Measurements from ENCODE around the gene ZNF624.

Gene ZNF624

GRCh38 chr17:16589097-16589969, 64.3 kb downstream of the ZNF624 start:
- TF ChIP-seq REST (IDR thresholded peaks at IDR 0.05; ENCODE audit: insufficient read depth in 1 of 2, low read depth in 2 of 2, low read length in 2 of 2) (no peak), SIN3A (IDR thresholded peaks at IDR 0.05; ENCODE audit: borderline replicate concordance, insufficient read depth, low read length) (no peak), POLR2AphosphoS5 (IDR thresholded peaks at IDR 0.05; ENCODE audit: low read depth, low read length) (peak; percentile 56; the same call in 1 of the 2 replicates), FOXP2 (optimal IDR thresholded peaks at IDR 0.05; ENCODE audit: borderline replicate concordance, extremely low read depth, extremely low read length, insufficient read depth) (peak; percentile 62), TAF1 (IDR thresholded peaks at IDR 0.05; ENCODE audit: borderline replicate concordance, insufficient read depth, low read length) (no peak)

- TF ChIP-seq POLR2AphosphoS5 (IDR thresholded peaks at IDR 0.05; ENCODE audit: low read depth, low read length) (no peak), SIN3A (IDR thresholded peaks at IDR 0.05; ENCODE audit: borderline replicate concordance, insufficient read depth, low read length) (no peak), TAF1 (IDR thresholded peaks at IDR 0.05; ENCODE audit: borderline replicate concordance, insufficient read depth, low read length) (no peak), FOXP2 (optimal IDR thresholded peaks at IDR 0.05; ENCODE audit: borderline replicate concordance, extremely low read depth, extremely low read length, insufficient read depth) (no peak), REST (IDR thresholded peaks at IDR 0.05; ENCODE audit: insufficient read depth in 1 of 2, low read depth in 2 of 2, low read length in 2 of 2) (no peak)
Observed at GRCh38 chr17:16585796-16586195, 67.9 kb downstream of the ZNF624 start.

GRCh38 chr17:16584273-16584995, 69.2 kb downstream of the ZNF624 start:
- TF ChIP-seq TAF1 (IDR thresholded peaks at IDR 0.05; ENCODE audit: borderline replicate concordance, insufficient read depth, low read length) (no peak), REST (IDR thresholded peaks at IDR 0.05; ENCODE audit: insufficient read depth in 1 of 2, low read depth in 2 of 2, low read length in 2 of 2) (peak; percentile 48 to 74; a peak in 2 of 4 replicates), SIN3A (IDR thresholded peaks at IDR 0.05; ENCODE audit: borderline replicate concordance, insufficient read depth, low read length) (no peak), FOXP2 (optimal IDR thresholded peaks at IDR 0.05; ENCODE audit: borderline replicate concordance, extremely low read depth, extremely low read length, insufficient read depth) (peak; percentile 69), POLR2AphosphoS5 (IDR thresholded peaks at IDR 0.05; ENCODE audit: low read depth, low read length) (peak; percentile 68; the same call in 1 of the 2 replicates)

GRCh38 chr17:16583781-16584180, 69.9 kb downstream of the ZNF624 start:
- TF ChIP-seq POLR2AphosphoS5 (IDR thresholded peaks at IDR 0.05; ENCODE audit: low read depth, low read length): no peak
- no peak for TF ChIP-seq REST (IDR thresholded peaks at IDR 0.05; ENCODE audit: insufficient read depth in 1 of 2, low read depth in 2 of 2, low read length in 2 of 2)
- TF ChIP-seq FOXP2 (optimal IDR thresholded peaks at IDR 0.05; ENCODE audit: borderline replicate concordance, extremely low read depth, extremely low read length, insufficient read depth): no peak
- no peak for TF ChIP-seq SIN3A (IDR thresholded peaks at IDR 0.05; ENCODE audit: borderline replicate concordance, insufficient read depth, low read length)
- no peak for TF ChIP-seq TAF1 (IDR thresholded peaks at IDR 0.05; ENCODE audit: borderline replicate concordance, insufficient read depth, low read length)

Data from PFSK-1 (cell line).